Mesodermal cell (in vitro differentiated cells): ENCODE data around the gene YAP1.

Experiments used
- H3K27ac ChIP-seq: 2 replicates; pipeline ENCODE4 v1.7.0; 2013; ENCODE audit warnings: mild to moderate bottlenecking, low read depth, low read length, moderate library complexity; ENCODE audit not compliant: severe bottlenecking
- H3K36me3 ChIP-seq: 2 replicates; pipeline ENCODE4 v1.7.1; 2013; ENCODE audit warnings: mild to moderate bottlenecking, low read length, moderate library complexity; ENCODE audit not compliant: control insufficient read depth, insufficient read depth
- H3K4me1 ChIP-seq: one replicate; pipeline ENCODE4 v1.7.1; 2013; ENCODE audit warnings: mild to moderate bottlenecking, low read length; ENCODE audit not compliant: insufficient read depth, control insufficient read depth, poor library complexity, severe bottlenecking
- H3K4me3 ChIP-seq: 2 replicates; pipeline ENCODE4 v1.7.0; 2013; ENCODE audit warnings: low read length, control low read depth, mild to moderate bottlenecking; ENCODE audit not compliant: insufficient read depth, poor library complexity, severe bottlenecking; ENCODE audit errors: extremely low read depth
- H3K9me3 ChIP-seq: 2 replicates; pipeline ENCODE4 v1.7.1; 2013; ENCODE audit warnings: mild to moderate bottlenecking, low read length, moderate library complexity; ENCODE audit not compliant: control insufficient read depth
- WGBS, 2 experiments: methylation state at CpG; one replicate each; pipeline ENCODE4 v1.1.5; 2013; ENCODE audit warnings: missing lambda C conversion rate in 2 of 2; ENCODE audit not compliant: insufficient coverage in 2 of 2; 5-methylcytosine and 5-hydroxymethylcytosine counted together

Gene YAP1

GRCh38 chr11:102276783-102277182 is 166.5 kb downstream of the YAP1 start:
- WGBS, 2 experiments, result 18 to 57% methylated on average over 1 to 3 of the region's 3 CpGs
- Histone ChIP-seq H3K27ac (peak overlapping the region; percentile 36), H3K9me3 (peaks cover 7% of the 10 kb centered on the region), H3K4me1 (peaks cover 4% of the 10 kb centered on the region), H3K4me3 (no peak overlapping the region), H3K36me3 (no peaks in the 10 kb centered on the region)

- 44 to 64% methylated on average over 7 to 11 of the region's 13 CpGs for WGBS, 2 experiments
- Histone ChIP-seq H3K9me3 (peaks cover under 1% of the 10 kb centered on the region), H3K27ac (no peak overlapping the region), H3K4me3 (no peak overlapping the region), H3K4me1 (peaks cover 4% of the 10 kb centered on the region), H3K36me3 (no peaks in the 10 kb centered on the region)
These were observed 169.5 kb downstream of the YAP1 start for GRCh38 chr11:102279641-102280170.

DNA sequence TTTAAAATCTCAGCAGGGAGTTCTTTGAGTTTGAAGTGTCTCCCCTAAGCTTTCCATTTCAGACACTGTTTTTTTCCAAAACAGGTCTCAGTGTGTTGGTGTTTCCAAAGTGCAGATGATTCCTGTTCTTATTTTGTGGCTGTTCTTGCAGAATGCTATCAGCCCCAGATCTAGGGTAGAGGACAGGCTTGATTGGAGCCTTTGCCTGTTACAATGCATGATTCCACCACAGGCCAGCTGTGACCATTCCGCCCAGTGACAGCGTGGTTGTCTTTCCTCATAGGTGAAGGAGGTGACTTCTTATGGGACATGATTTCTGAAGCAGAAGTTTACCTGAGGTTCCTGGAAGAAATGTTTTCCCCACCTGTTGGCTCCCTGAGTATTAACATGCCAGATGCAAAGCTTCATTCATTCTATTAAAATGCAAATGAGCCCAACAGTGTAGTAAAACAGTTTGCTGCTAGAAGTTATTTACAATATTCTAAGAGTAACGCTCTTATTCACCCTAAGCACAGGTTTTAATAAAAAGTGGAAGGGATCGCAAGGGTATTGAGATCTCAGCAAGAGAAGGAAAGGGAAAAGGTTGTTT is 170.1 kb downstream of the YAP1 start:
- Histone ChIP-seq H3K9me3 (no peaks in the 10 kb centered on the region), H3K4me3 (no peak overlapping the region), H3K4me1 (peaks cover 4% of the 10 kb centered on the region), H3K36me3 (no peaks in the 10 kb centered on the region), H3K27ac (no peak overlapping the region)
- WGBS, 2 experiments, result 67 to 83% methylated on average over 2 of the region's 4 CpGs
